Activated CD8-positive, alpha-beta T cell treated with anti-CD3 and anti-CD28 coated beads for 36 hours (primary cell): Measurements from ENCODE around the gene SUPT3H. TPM values are rescaled to one million over a fixed set of nuclear protein-coding genes. Genes with fewer than 3 reads are reported as not detected.

ENCODE experiments used
- ATAC-seq: fragments of 200-7000 bp; cut with Tn5 transposase; one replicate; pipeline ENCODE4 v1.10.0; 2021; ENCODE audit warnings: mild to moderate bottlenecking, moderate library complexity
- CTCF ChIA-PET: fragments of 350-600 bp; sonication (Branson Sonifier 250); formaldehyde crosslinking; loops from one replicate; lab custom pipeline; 2021; ENCODE audit warnings: antibody characterized with exemption; lab: Charles Lee
- POLR2A ChIA-PET: fragments of 350-600 bp; sonication (Branson Sonifier 250); formaldehyde crosslinking; loops from one replicate; lab custom pipeline; 2021; ENCODE audit warnings: antibody characterized with exemption; lab: Charles Lee
- DNase-seq: peaks from one replicate; pipeline ENCODE4 v3.0.0-alpha.2; 2020
- H3K27ac Mint-ChIP-seq: one replicate; pipeline ENCODE4 v1.8.0; 2021; ENCODE audit warnings: mild to moderate bottlenecking, mixed read lengths
- H3K27me3 Mint-ChIP-seq: one replicate; pipeline ENCODE4 v1.8.0; 2021; ENCODE audit warnings: mixed read lengths
- H3K36me3 Mint-ChIP-seq: one replicate; pipeline ENCODE4 v1.8.0; 2021; ENCODE audit warnings: low read depth, mixed read lengths
- H3K4me1 Mint-ChIP-seq: one replicate; pipeline ENCODE4 v1.8.0; 2021; ENCODE audit warnings: low read depth, mixed read lengths
- H3K4me3 Mint-ChIP-seq: one replicate; pipeline ENCODE4 v1.8.0; 2021; ENCODE audit warnings: mild to moderate bottlenecking, moderate library complexity, mixed read lengths
- H3K9me3 Mint-ChIP-seq: one replicate; pipeline ENCODE4 v1.8.0; 2021; ENCODE audit warnings: mixed read lengths
- intact Hi-C: fragments of 100-400 bp; cut with micrococcal nuclease; formaldehyde crosslinking; loops from one replicate; pipeline ENCODE4 v1.10.0; 2022
- total RNA-seq, 2 experiments: library from RNA; stranded (reverse); gene quantifications; one replicate each; pipeline ENCODE4 v1.2.3, GENCODE V29; 2021
- TF ChIP-seq, protein P1 (sequence below): fragments of 200-600 bp; IDR thresholded peaks from one replicate; pipeline ENCODE4 v1.8.0; 2022; ENCODE audit warnings: antibody characterized with exemption, mild to moderate bottlenecking

Gene SUPT3H
- total RNA-seq, 2 experiments from 2014 or later: 20.0 to 20.2 TPM

DNA sequence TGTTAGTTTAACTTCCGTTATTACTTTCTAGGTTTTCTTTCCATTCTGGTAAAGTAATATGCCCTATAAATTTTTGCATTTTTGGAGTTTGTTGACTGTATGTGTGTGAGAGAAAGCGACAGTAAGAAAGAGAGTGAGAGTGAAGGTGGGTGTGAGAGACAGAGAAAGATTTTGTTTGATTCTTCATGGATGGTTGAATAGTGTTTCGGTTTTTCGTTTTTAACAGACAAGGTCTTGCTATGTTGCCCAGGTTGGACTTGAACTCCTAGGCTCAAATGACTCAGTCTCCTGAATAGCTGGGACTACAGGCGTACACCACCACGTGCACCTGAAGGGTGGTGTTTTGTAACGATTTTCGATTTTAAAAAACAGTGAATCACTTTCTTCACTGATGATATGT lies 378.7 kb downstream of the SUPT3H start:
- H3K4me3 Mint-ChIP-seq: no peak overlapping the region
- TF ChIP-seq, protein P1, sequence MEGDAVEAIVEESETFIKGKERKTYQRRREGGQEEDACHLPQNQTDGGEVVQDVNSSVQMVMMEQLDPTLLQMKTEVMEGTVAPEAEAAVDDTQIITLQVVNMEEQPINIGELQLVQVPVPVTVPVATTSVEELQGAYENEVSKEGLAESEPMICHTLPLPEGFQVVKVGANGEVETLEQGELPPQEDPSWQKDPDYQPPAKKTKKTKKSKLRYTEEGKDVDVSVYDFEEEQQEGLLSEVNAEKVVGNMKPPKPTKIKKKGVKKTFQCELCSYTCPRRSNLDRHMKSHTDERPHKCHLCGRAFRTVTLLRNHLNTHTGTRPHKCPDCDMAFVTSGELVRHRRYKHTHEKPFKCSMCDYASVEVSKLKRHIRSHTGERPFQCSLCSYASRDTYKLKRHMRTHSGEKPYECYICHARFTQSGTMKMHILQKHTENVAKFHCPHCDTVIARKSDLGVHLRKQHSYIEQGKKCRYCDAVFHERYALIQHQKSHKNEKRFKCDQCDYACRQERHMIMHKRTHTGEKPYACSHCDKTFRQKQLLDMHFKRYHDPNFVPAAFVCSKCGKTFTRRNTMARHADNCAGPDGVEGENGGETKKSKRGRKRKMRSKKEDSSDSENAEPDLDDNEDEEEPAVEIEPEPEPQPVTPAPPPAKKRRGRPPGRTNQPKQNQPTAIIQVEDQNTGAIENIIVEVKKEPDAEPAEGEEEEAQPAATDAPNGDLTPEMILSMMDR: no peak
- no peaks in the 10 kb centered on the region for H3K27me3 Mint-ChIP-seq
- no peak overlapping the region for H3K27ac Mint-ChIP-seq
- DNase-seq (no peak), ATAC-seq (no peak)
- peaks cover 9% of the 10 kb centered on the region for H3K36me3 Mint-ChIP-seq
- intact Hi-C loops: no loop called here
- CTCF ChIA-PET: no interaction called here
- H3K4me1 Mint-ChIP-seq: peaks cover 27% of the 10 kb centered on the region
- H3K9me3 Mint-ChIP-seq: no peaks in the 10 kb centered on the region
- POLR2A ChIA-PET: interaction anchor here (0.7 kb wide), 1 partner anchor 316 kb away, joined by 4 read pairs; no protein-coding TSS in a partner anchor

- no peak overlapping the region for H3K27ac Mint-ChIP-seq
- TF ChIP-seq, protein P1: no peak
- intact Hi-C loops: no loop called here
- peaks cover 1% of the 10 kb centered on the region for H3K4me1 Mint-ChIP-seq
- no peak overlapping the region for H3K4me3 Mint-ChIP-seq
- POLR2A ChIA-PET: no interaction called here
- H3K36me3 Mint-ChIP-seq: peaks cover 6% of the 10 kb centered on the region
- no peak for ATAC-seq
- no peak for DNase-seq
- H3K9me3 Mint-ChIP-seq: no peaks in the 10 kb centered on the region
- CTCF ChIA-PET: no interaction called here
- H3K27me3 Mint-ChIP-seq: no peaks in the 10 kb centered on the region
These were observed 382.1 kb downstream of the SUPT3H start for GRCh38 chr6:44995486-44996132.

- intact Hi-C loops: no loop called here
- Mint-ChIP-seq H3K4me1 (peaks cover 11% of the 10 kb centered on the region), H3K9me3 (peaks cover 2% of the 10 kb centered on the region), H3K27me3 (no peaks in the 10 kb centered on the region), H3K36me3 (no peaks in the 10 kb centered on the region), H3K4me3 (no peak overlapping the region), H3K27ac (no peak overlapping the region)
- DNase-seq: no peak
- ChIA-PET CTCF (interaction anchor here (1.0 kb wide), 1 partner anchor 98 kb away, joined by 3 read pairs; no protein-coding TSS in a partner anchor), POLR2A (no interaction called here)
- TF ChIP-seq, protein P1: no peak
- no peak for ATAC-seq
These were observed 388.3 kb downstream of the SUPT3H start for GRCh38 chr6:44989391-44989790.

GRCh38 chr6:44985006-44985405 lies 392.7 kb downstream of the SUPT3H start:
- ChIA-PET POLR2A (no interaction called here), CTCF (no interaction called here)
- ATAC-seq (no peak), DNase-seq (no peak)
- intact Hi-C loops: no loop called here
- no peak overlapping the region for H3K27ac Mint-ChIP-seq
- no peak overlapping the region for H3K4me3 Mint-ChIP-seq
- H3K9me3 Mint-ChIP-seq: no peaks in the 10 kb centered on the region
- H3K27me3 Mint-ChIP-seq: no peaks in the 10 kb centered on the region
- H3K36me3 Mint-ChIP-seq: no peaks in the 10 kb centered on the region
- H3K4me1 Mint-ChIP-seq: peaks cover 24% of the 10 kb centered on the region
- TF ChIP-seq, protein P1: no peak

DNA sequence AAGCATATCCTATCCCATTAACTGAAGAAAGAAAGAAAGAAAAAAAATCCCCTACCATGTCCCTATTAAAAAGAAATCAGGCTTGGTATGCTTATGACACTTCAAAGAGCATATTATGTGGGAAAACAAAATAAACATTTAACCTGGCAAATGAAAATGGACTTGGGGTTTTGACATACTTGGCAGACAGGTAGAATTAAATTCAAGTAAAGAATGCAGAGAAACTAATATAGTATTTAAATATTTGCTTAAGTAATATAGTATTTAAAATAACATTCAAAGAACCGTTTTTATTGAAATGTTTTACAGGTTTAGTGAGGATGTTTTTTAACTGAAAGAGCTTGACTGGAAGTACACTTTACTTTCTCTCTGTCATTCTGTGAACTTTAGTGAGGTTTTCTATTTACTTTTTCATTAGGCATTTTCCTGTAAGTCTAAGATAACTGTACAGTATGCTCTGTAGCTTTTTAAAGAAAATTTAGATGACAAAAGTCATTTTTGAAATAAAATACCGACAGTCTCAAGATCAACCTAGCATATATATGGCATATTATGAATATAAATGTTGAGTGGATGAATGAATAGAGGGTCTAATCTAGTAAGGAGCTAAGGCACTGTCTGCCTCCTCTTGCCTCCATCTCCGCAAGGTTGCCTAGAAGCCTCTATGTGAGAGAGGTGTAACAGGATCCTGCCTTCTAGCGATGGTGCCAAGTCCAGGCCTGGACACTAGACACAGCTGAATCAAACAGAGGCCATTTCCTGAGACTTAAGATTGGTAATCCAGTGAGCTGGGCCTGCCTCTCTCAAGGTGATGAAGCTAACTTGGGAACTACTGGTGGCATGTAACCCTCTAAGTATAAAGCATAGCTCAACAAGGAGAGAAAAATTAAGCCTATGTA lies 394.0 kb downstream of the SUPT3H start:
- POLR2A ChIA-PET: no interaction called here
- TF ChIP-seq, protein P1: no peak

More for the DNA sequence above, 394.0 kb downstream of the SUPT3H start:
- H3K4me3 Mint-ChIP-seq: no peak overlapping the region
- H3K27ac Mint-ChIP-seq: no peak overlapping the region
- no peaks in the 10 kb centered on the region for H3K9me3 Mint-ChIP-seq
- CTCF ChIA-PET: interaction anchor here (1.1 kb wide), 1 partner anchor 8 kb away, joined by 3 read pairs; no protein-coding TSS in a partner anchor
- intact Hi-C loops: no loop called here
- H3K27me3 Mint-ChIP-seq: no peaks in the 10 kb centered on the region
- DNase-seq (no peak), ATAC-seq (no peak)
- peaks cover 36% of the 10 kb centered on the region for H3K4me1 Mint-ChIP-seq
- no peaks in the 10 kb centered on the region for H3K36me3 Mint-ChIP-seq
